Skin of body (tissue), 2 donors: Measurements from ENCODE around the gene MTG2. TPM values are rescaled to one million over a fixed set of nuclear protein-coding genes. Genes with fewer than 3 reads are reported as not detected.
A peak's percentile ranks its signal among the peaks of the same experiment; 100 is the strongest.

Source experiments
- DNase-seq: peaks from one replicate; lab custom pipeline; 2025; lab: John Stamatoyannopoulos, UW
- total RNA-seq: library from RNA; depleted of rRNA; stranded (reverse); fragments of >200 nt; gene quantifications from one replicate; pipeline ENCODE4 v1.2.3, GENCODE V29; 2014

MTG2 gene
- total RNA-seq, 1 donor from 2014 or later: 11.7 TPM

DNA sequence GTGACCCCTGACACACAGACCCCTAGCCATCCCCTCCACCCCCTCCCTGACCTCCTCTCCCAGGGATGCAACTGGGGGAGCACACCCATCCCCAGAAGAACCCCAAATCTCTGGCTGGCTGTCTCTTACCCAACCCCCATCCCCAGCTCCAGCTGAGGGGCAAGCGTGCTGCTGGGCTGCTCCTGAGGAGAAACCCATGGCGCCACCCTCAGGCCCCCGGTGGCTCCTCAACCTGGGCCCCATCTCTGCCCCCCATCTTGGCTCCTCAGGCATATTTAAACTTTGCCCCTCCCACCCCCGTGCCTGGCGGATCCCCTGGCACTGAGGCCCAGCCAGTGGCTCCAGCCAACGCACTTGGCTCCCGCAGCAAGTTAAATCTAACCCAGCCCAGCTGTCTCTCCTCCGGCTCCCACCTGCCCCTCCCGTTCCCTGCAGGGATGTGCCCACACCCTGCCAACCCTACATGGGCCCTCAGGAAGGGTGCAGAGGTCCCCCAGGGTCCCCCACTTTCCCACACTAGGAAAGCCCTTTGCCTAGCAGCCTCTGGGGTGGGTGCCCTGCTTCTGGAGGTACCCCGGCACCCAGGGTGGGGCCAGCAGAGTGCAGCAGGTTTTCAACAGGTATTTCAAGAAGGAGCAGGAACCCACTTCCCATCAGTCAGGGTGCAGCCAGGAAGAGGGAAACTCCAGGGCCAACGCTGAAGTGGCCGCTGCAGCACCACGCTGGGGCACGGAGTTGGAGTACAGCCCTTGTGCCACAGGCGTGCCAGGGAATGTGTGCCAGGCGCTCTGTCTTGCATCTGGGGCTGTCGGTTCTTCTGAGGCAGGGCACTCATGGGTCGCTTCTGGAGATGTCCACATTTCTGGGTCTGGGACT, 50.2 kb downstream of the MTG2 start:
- no peak for DNase-seq

GRCh38 chr20:62233684-62234083, 50.9 kb downstream of the MTG2 start:
- no peak for DNase-seq

GRCh38 chr20:62234339-62234738, 51.5 kb downstream of the MTG2 start:
- no peak for DNase-seq

DNA sequence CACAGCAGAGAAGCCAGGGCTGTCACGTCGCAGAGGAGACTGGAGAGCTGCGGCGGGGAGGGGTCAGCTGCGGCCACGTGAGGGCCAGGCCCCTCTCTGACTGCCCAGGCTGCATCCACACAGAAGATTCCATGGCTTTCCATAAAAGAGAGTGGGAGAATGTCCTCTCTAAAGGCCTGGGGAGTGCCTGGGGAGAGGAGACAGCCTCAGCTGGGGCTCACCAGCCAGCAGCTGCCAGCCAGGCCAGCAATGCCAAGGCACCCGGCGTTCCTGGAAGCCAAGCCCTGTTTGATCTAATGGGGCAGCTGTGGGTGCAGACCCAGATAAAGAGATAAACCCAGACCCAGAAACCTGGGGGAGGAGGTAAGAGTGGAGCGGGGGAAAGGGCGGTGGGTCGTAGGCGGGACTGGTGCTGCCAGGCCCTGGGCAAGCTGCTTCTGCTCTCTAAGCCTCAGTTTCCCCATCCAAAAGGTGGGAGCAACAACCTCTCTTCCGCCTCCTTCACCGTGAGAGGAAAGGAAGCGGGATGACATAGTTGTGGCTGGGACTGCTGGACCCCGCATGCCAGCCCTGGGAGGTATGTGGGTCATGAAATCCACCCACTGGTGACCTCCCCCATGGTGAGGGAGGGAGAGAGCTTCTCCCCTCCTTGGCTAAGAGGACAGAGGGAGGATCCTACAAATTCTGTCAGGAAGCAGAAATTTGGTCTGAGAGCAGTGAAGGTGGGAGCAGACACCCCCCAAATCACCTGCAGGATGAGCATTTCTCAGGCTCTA, 52.4 kb downstream of the MTG2 start:
- no peak for DNase-seq

DNA sequence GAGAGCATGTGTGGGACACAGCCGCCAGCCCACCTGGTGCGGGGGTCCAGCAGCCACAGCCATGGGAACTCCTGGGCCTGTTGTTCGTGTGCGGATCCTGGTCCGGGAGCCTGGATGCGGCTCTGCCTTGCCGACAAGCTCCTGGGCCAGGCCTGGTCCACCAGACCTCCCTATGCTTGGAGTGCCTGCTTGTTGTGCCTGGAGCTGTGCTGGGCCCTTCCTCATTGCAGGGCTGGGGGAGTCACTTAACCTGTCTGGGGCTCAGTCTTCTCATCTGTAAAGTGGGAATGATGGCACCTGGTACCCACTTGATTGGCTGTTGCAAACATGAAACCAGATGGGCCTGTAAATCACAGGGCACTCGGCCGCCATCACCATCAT, 52.9 kb downstream of the MTG2 start:
- no peak for DNase-seq

DNA sequence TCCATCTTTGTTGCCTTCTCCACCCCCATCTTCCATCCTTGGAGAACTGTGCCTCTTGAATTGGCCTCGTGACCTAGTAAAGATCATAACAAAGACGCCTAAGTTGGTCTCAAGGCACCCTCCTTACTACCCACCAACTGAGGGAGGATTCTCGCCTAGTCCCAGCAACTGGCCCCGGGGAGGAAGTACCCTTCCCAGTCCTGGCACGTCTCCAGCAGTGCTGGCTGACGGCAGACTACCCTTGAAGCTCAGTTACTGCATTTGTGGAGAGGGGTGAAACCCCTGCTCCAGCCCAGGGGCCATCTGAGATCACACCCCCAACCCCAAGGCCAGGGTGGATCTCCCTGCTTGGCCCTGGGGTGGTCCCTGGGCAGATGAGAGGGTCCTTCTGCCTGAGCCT, 53.4 kb downstream of the MTG2 start:
- no peak for DNase-seq

DNA sequence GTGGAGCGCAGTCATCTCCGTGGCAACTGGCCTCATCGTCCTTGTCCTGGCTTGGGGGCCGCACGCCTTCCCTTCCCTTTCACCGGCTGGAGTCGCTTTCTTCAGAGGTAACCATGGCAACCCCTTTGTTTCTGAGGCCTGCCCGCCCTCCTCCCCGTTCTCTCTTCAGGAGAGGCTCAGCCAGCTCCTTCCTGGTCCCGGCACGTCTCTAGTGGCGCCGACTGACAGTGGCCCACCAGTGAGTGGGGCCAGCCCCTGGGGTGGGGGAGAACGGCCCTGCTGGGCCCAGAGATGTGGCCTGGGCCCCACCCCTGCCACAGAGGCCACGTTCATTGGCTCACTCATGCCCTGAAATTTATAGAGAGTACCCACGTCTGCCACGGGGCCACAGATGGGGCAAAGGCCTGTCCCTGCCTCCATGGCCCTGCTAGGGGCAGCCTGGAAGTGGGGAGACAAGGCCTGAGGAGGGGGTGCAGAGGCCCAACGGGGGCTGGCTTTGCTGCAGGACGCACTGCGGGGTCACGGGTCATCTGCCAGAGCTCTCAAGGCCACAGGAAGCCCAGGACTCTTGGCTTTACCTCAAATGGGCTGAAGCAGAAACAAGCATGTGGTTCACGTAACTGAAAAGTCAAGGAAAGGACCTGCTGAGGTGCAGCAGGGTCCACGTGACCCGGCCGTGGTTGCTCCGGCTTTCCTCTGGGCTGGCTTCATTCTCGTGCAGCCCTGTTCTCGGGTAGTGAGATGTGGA, 54.1 kb downstream of the MTG2 start:
- DNase-seq: no peak

- DNase-seq: no peak
Measured at GRCh38 chr20:62237514-62237800, 54.6 kb downstream of the MTG2 start.

- DNase-seq: peak; percentile 95
Measured at GRCh38 chr20:62237801-62238568, 55.2 kb downstream of the MTG2 start, which contains the start of gene OSBPL2. OSBPL2 (plus strand) TSS chr20:62238521; CDS start chr20:62256185, 17,664 bp downstream.

- DNase-seq: no peak
Measured at GRCh38 chr20:62238569-62239277, 55.9 kb downstream of the MTG2 start.

DNA sequence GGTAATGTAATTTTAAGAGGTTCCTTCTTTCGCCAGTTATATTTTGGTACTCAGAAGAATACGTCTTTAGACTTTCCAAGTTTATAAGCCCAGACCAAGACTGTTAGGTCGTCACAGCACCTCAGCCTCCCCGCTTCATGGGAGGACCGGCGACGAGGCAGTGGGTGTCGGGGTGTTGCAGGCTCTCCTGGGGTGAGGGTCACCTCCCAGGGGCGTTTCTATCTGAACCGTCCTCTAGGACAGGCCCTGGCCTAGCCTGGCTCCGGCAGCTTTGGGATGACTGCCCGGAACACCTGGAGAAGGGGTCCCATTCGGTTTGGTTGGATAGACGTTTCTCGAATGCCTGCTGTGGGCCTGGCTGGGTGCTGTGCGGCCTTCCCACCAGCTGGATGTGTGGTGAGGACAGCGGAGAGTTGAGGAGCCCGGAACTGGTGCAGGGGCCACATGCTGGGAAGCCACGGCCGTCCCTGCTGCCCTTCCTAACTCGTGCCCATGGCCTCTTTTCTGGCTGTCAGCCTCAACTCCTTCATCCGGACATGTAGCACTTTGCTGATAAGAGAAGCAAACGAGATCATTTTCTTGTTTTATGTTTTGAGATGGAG, 56.6 kb downstream of the MTG2 start:
- no peak for DNase-seq

DNA sequence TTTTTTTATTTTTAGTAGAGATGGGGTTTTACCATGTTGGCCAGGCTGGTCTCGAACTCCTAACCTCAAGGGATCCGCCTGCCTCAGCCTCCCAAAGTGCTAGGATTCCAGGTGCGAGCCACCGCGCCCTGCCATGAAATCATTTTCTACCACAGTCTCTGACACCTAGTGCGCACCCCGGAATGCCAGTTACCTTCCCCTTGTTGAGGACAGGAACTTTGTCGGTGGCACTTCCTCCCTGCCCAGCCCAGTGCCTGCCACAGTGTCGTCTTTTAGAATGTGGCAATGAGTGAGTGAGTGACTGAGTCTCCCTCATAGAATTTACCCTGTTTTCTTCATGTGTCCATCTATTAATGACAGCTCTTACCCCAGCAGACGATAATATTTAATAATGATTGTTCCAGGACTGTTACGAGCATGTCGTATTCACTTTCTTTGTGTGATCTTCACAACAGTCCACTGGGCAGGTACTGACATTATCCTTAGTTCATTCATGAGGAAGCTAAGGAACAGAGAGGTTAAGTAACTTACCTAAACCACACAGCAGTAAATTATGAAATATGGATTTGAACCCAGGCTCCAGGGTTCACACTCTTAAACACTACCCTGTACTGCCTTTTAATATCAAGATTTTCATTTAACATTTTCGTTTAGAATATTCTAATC, 57.3 kb downstream of the MTG2 start:
- DNase-seq: no peak

DNA sequence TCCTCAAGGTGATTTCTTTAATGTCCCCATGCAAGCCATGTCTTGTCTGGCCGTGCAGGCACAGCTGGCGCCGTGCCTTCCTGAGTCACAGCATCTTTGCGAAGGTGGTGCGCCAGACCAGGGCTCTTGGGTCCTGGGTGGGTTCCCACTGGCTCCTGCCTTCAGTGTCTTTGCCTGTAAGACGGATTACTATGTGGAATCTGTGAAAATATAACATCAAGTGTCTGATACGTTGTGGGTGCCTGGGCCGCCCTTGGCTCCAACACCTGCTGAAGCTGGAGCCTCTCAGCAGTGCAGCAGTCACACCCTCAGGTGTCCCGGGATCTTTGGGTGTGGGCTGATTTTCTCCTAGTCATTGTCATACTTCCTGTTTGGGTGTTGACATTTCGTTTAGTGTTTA, 58.7 kb downstream of the MTG2 start:
- no peak for DNase-seq

- no peak for DNase-seq
Measured at GRCh38 chr20:62242176-62242575, 59.3 kb downstream of the MTG2 start.

DNA sequence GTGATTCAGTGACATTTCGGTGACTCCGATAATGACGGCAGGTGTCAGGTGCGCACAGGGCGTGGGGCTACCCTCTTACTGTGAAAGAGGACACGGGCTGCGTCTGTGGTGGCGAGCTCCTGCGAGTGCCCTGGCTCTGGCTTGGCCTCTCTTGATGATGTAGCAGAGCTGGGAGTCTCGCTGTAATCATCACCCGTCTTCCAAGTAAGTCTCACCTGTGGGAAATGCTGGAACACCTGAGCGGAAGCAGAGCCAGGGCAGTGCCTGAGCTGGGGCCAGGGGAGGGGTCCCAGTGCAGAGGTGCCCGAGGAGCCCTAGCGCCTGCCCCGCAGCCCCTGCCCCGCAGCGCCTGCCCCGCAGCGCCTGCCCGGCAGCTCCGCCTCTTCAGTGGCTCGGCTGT, 60.3 kb downstream of the MTG2 start:
- no peak for DNase-seq

DNA sequence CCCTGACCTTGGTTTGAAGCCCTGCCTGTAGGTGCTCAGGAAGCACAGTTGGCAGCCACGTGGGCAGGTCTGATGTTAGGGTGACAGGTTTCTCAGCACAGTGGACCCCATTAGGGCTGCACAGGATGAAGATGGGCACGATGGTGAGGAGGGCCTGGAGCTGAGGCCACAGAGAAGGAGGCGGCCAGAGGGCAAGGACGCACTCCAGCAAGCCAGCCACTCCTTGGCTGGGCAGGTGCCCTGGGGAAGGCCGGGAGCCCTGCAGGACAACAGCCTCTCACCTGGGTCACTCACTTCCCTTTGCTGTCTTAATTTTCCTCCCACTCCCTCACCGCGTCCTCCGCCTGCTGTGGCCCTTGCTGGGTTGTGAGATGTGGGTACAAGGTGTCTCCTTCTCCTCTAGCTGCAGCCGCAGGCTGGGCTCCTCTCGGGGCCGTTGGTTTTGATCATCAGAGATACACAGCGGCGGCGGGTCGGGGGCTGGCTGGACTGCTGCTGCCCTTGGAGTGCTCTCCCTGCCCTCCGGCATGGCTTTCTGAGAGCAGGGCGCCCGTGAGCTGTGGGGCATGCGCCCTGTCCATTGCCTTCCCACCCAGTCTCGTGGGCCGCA, 61.2 kb downstream of the MTG2 start:
- DNase-seq: no peak

GRCh38 chr20:62244644-62245108, 61.8 kb downstream of the MTG2 start:
- DNase-seq: no peak

DNA sequence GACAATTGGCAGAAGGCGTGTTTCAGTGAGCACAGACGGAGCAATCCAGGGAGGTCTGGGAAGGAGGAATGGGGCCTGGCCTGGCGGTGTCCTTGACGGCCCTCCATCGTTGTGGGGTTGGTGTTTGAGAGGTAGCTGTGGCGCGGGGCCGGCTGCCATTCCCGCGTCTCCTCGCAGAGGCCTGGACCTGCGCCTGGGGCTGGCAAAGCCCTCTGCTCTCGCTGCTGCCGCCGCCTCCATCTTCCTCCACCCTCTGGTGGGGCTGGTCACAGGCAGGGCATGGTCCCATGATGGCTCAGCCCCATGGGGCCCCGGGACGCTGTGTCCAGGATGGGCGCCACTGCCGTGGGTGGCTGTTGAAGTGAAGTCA, 63.1 kb downstream of the MTG2 start:
- DNase-seq: no peak

DNA sequence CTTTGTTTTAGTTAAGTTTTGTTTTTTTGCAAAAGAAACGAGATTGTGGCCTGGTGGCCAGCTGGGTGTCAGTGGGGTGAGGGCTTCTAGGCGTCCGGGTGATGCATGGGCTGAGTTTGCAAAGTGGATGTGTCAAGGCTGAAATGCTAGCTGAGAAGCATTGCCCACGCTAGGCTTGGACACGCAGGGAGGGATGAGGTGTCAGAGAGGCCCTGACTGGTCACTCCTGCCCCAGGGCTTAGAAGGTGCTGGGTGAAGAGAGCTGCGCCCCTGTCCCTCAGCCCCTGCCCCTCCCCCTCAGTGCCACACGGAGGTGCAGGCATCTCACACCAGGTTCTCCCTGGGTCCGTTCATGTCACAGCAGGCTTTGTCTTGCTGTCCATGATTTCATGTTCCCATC, 63.6 kb downstream of the MTG2 start:
- no peak for DNase-seq
